K562 (cell line): ENCODE data around the gene ZFAND2B. TPM values are rescaled to one million over a fixed set of nuclear protein-coding genes. Genes with fewer than 3 reads are reported as not detected.

Source experiments
- ATAC-seq: fragments of 200-7000 bp; cut with Tn5 transposase; 3 replicates; pipeline ENCODE4 v1.9.1; 2020; ENCODE audit warnings: moderate library complexity
- BruUV-seq: library from RNA; stranded (reverse); fragments of 400-500 nt; replicated peaks from 2 replicates; lab custom pipeline; 2021; lab: Mats Ljungman, UMichigan
- CTCF ChIA-PET: fragments of 300-600 bp; formaldehyde crosslinking; extraction: SDS; loops from one replicate; lab custom pipeline; 2021; ENCODE audit warnings: low intra/inter-chr PET ratio; lab: Yijun Ruan, JAX
- POLR2A ChIA-PET: fragments of 300-600, 350-650 bp; sonication (Branson Sonifier 250); formaldehyde crosslinking; extraction: SDS; loops from one replicate; lab custom pipeline; 2021; ENCODE audit warnings: antibody characterized with exemption, inconsistent platforms; lab: Yijun Ruan, JAX
- DNase-seq, 4 experiments: peaks; one replicate each; pipeline versions ENCODE4 v3.0.0 to v3.0.0-alpha.2; 2011 to 2018; ENCODE audit warnings: low spot score in 3 of 4, mixed read lengths in 3 of 4; ENCODE audit errors: extremely low read depth in 1 of 4
- FAIRE-seq: peaks from 2 replicates; lab custom pipeline; 2011; peaks lifted over from hg19 to GRCh38; lab: Jason Lieb, UNC
- H2AFZ ChIP-seq: 2 replicates; pipeline ENCODE4 v1.6.0; 2011; ENCODE audit warnings: low read depth, low read length, control low read depth, inconsistent platforms
- H3K27ac ChIP-seq: fragments of 200-600 bp; 3 replicates; pipeline ENCODE4 v1.8.0; 2011; ENCODE audit warnings: low read depth, mild to moderate bottlenecking, control low read depth, inconsistent platforms, low read length, moderate library complexity, mixed read lengths; ENCODE audit errors: extremely low read depth
- H3K27me3 ChIP-seq, 2 experiments: fragments of 300-600 bp in 1 of 2; 2 replicates in 1 of 2; 3 replicates in 1 of 2; pipeline versions ENCODE4 v1.6.0 to v1.8.0; 2011; ENCODE audit warnings: inconsistent platforms in 2 of 2, low read length in 2 of 2, mild to moderate bottlenecking in 1 of 2, mixed read lengths in 1 of 2, moderate library complexity in 1 of 2; ENCODE audit not compliant: control insufficient read depth in 2 of 2, insufficient read depth in 2 of 2
- H3K36me3 ChIP-seq: fragments of 300-600 bp; 3 replicates; pipeline ENCODE4 v1.8.0; 2011; ENCODE audit warnings: mild to moderate bottlenecking, low read length, inconsistent platforms; ENCODE audit not compliant: control insufficient read depth, insufficient read depth
- H3K4me1 ChIP-seq, 2 experiments: fragments of 200-600 bp in 1 of 2; replicated peaks in 1 of 2; 2 replicates in 1 of 2; 3 replicates in 1 of 2; pipeline versions ENCODE4 v1.5.1 to v1.8.0; 2011; ENCODE audit warnings: inconsistent platforms in 2 of 2, low read length in 2 of 2, mild to moderate bottlenecking in 1 of 2, mixed read lengths in 1 of 2, moderate library complexity in 1 of 2; ENCODE audit not compliant: control insufficient read depth in 2 of 2, insufficient read depth in 2 of 2
- H3K4me2 ChIP-seq: 2 replicates; pipeline ENCODE4 v1.6.1; 2011; ENCODE audit warnings: low read length, control low read depth, inconsistent platforms, mixed read lengths; ENCODE audit not compliant: insufficient read depth
- H3K4me3 ChIP-seq: fragments of 200-600 bp; sonication (generic), shearing (Covaris generic); 2 replicates; pipeline ENCODE4 v1.5.1; 2016; ENCODE audit warnings: control low read depth, inconsistent platforms
- H3K79me2 ChIP-seq: fragments of 200-600 bp; 3 replicates; pipeline ENCODE4 v1.8.0; 2011; ENCODE audit warnings: low read length, inconsistent platforms; ENCODE audit not compliant: control insufficient read depth, insufficient read depth
- H3K9ac ChIP-seq, 2 experiments: 2 replicates each; pipeline versions ENCODE4 v1.6.0 to v1.6.1; 2011; ENCODE audit warnings: low read depth in 2 of 2, low read length in 2 of 2, control low read depth in 1 of 2, inconsistent platforms in 1 of 2, mild to moderate bottlenecking in 1 of 2, mixed read lengths in 1 of 2; ENCODE audit not compliant: insufficient read depth in 1 of 2
- H3K9me1 ChIP-seq: one replicate; pipeline ENCODE4 v1.6.0; 2011; ENCODE audit warnings: inconsistent platforms, mild to moderate bottlenecking, low read length, moderate library complexity; ENCODE audit not compliant: control insufficient read depth, insufficient read depth
- H3K9me3 ChIP-seq: replicated peaks from 2 replicates; pipeline ENCODE4 v1.5.1; 2011; ENCODE audit warnings: low read depth, low read length, inconsistent platforms; ENCODE audit not compliant: control insufficient read depth, insufficient read depth
- H4K20me1 ChIP-seq: replicated peaks from 2 replicates; pipeline ENCODE4 v1.6.1; 2011; ENCODE audit warnings: low read length, inconsistent platforms, mixed read lengths; ENCODE audit not compliant: control insufficient read depth, insufficient read depth
- ARID1B ChIP-seq: fragments of 450-650 bp; IDR thresholded peaks from 2 replicates; pipeline ENCODE4 v1.6.1; 2016; ENCODE audit warnings: antibody characterized with exemption, mild to moderate bottlenecking, inconsistent platforms
- ATF3 ChIP-seq, 2 experiments: fragments of 450-650 bp in 1 of 2; sonication (generic) in 1 of 2; formaldehyde crosslinking in 1 of 2; IDR thresholded peaks in 1 of 2; conservative IDR thresholded peaks in 1 of 2; 2 replicates each; pipeline versions ENCODE4 v1.6.1 to v1.8.1; 2016 to 2023; ENCODE audit warnings: mild to moderate bottlenecking in 2 of 2, moderate library complexity in 2 of 2, inconsistent platforms in 1 of 2, missing genetic modification reagents in 1 of 2
- CHAMP1 ChIP-seq: fragments of 450-650 bp; IDR thresholded peaks from 2 replicates; pipeline ENCODE4 v1.6.1; 2016; ENCODE audit warnings: mild to moderate bottlenecking
- HOMEZ ChIP-seq: fragments of 250-450 bp; sonication (Bioruptor Pico); IDR thresholded peaks from 2 replicates; pipeline ENCODE4 v1.4.0; 2020; ENCODE audit warnings: mild to moderate bottlenecking, moderate library complexity
- JUNB ChIP-seq: fragments of 450-650 bp; formaldehyde crosslinking; conservative IDR thresholded peaks from 2 replicates; pipeline ENCODE4 v1.4.0; 2020; ENCODE audit warnings: mild to moderate bottlenecking
- KAT2B ChIP-seq: IDR thresholded peaks from one replicate; pipeline ENCODE4 v1.6.1; 2012; ENCODE audit warnings: low read depth, mild to moderate bottlenecking, control low read depth, inconsistent platforms, low read length, moderate library complexity
- RHOXF2B ChIP-seq: fragments of 250-450 bp; sonication (Bioruptor Pico); conservative IDR thresholded peaks from 2 replicates; pipeline ENCODE4 v1.5.1; 2021
- SAP30 ChIP-seq: fragments of 200-600 bp; sonication (generic); IDR thresholded peaks from 2 replicates; pipeline ENCODE4 v1.6.1; 2012; ENCODE audit warnings: borderline replicate concordance, low read depth, mild to moderate bottlenecking, moderate library complexity, low read length, control low read depth, inconsistent platforms; ENCODE audit not compliant: insufficient read depth, poor library complexity, severe bottlenecking
- TRIM25 ChIP-seq: fragments of 450-650 bp; IDR thresholded peaks from 2 replicates; pipeline ENCODE4 v1.7.0; 2016; ENCODE audit warnings: borderline replicate concordance
- ZFPM2 ChIP-seq: fragments of 250-450 bp; sonication (Bioruptor Pico); IDR thresholded peaks from 2 replicates; pipeline ENCODE4 v1.5.1; 2022; ENCODE audit warnings: mild to moderate bottlenecking
- ZNF217 ChIP-seq: sonication (generic); formaldehyde crosslinking; IDR thresholded peaks from 2 replicates; pipeline ENCODE4 v1.8.0; 2022; ENCODE audit warnings: mild to moderate bottlenecking, missing genetic modification reagents
- ZNF280A ChIP-seq: fragments of 450-650 bp; IDR thresholded peaks from 2 replicates; pipeline ENCODE4 v1.6.1; 2018; ENCODE audit warnings: mild to moderate bottlenecking, low read depth; ENCODE audit not compliant: partially characterized antibody
- ZNF57 ChIP-seq: fragments of 450-650 bp; formaldehyde crosslinking; IDR thresholded peaks from 2 replicates; pipeline ENCODE4 v1.4.0; 2020; ENCODE audit warnings: mild to moderate bottlenecking, moderate library complexity
- WGBS: fragments of 100-300 bp; shearing (Covaris generic); methylation state at CpG from one replicate; pipeline ENCODE4 v1.1.6; 2016; ENCODE audit warnings: low coverage, mixed read lengths; ENCODE audit not compliant: insufficient coverage; ENCODE audit errors: missing lambda C conversion rate; 5-methylcytosine and 5-hydroxymethylcytosine counted together
- in situ Hi-C: fragments of 300-500 bp; cut with MboI; formaldehyde crosslinking; loops from 4 replicates; pipeline ENCODE4 v1.15.0; 2018; ENCODE audit warnings: inconsistent platforms, mixed read lengths
- intact Hi-C: fragments of 100-400 bp; cut with micrococcal nuclease; formaldehyde crosslinking; loops from 2 replicates; pipeline ENCODE4 v1.14.2; 2022
- polyA plus RNA-seq, 8 experiments: library from polyadenylated mRNA; depleted of rRNA in 4 of 8; stranded (reverse) in 5 of 8; unstranded in 3 of 8; fragments of >200 nt; fragmentation: Nextera tagmentation in 2 of 8; fragmentation: Illumina TruSeq in 1 of 8; extraction: Ambion mirVana in 2 of 8; extraction: Trizol in 1 of 8; gene quantifications; 2 replicates each; pipeline versions ENCODE4 v1.2.1 to v1.2.3, GENCODE V29; 2011 to 2014; ENCODE audit warnings: inconsistent platforms in 1 of 8, missing spikeins in 1 of 8
- total RNA-seq, 7 experiments: library from RNA; depleted of rRNA in 6 of 7; stranded (reverse); fragments of >200 nt in 6 of 7; fragmentation: Illumina TruSeq in 2 of 7; extraction: Trizol in 2 of 7; gene quantifications; 2 replicates each; pipeline versions ENCODE4 v1.2.1 to v1.2.3, GENCODE V29; 2011 to 2021; ENCODE audit warnings: low replicate concordance in 1 of 7

Gene ZFAND2B
- total and polyA plus RNA-seq, 9 of the 15 experiments (the other 6 are each of a cell fraction or from before 2014, with no cell fraction given) = 9.9 to 33.3 (median 26.1) TPM

GRCh38 chr2:219243291-219243761, 36.7 kb downstream of the ZFAND2B start:
- intact Hi-C loops = no loop called here
- Histone ChIP-seq H3K36me3 (peaks cover 19% of the 10 kb centered on the region), H3K4me1 (peaks cover 14 to 23% of the 10 kb centered on the region in 2 experiments; a peak in 4 of 5 replicates), H3K9ac (0 out of 4 replicates have a peak overlapping the region, but pooled peaks of 1 of the 2 experiments have one; percentile 14), H3K27ac (no peak overlapping the region), H3K27me3 (no peaks in the 10 kb centered on the region), H4K20me1 (no peaks in the 10 kb centered on the region), H3K9me3 (no peaks in the 10 kb centered on the region), H3K9me1 (no peaks in the 10 kb centered on the region), H2AFZ (no peak overlapping the region), H3K4me3 (no peak overlapping the region), H3K79me2 (peaks cover 17% of the 10 kb centered on the region), H3K4me2 (no peak overlapping the region)
- ChIA-PET POLR2A (no interaction called here), CTCF (no interaction called here)
- no peak for ATAC-seq
- no TSS peak for BruUV-seq
- in situ Hi-C loops = no loop called here
- WGBS = 75% methylated on average over 14 of the region's 28 CpGs
- no peak for FAIRE-seq
- DNase-seq = no peak
- TF ChIP-seq RHOXF2B = no peak
- no peak for TF ChIP-seq ZNF217
- TF ChIP-seq JUNB (CRISPR knock-in tag) = no peak
- TF ChIP-seq ZFPM2 (CRISPR knock-in tag) = no peak
- TF ChIP-seq CHAMP1 = no peak
- TF ChIP-seq HOMEZ (CRISPR knock-in tag) = no peak
- no peak for TF ChIP-seq SAP30
- TF ChIP-seq ATF3 (IDR thresholded peaks at IDR 0.05) = no peak
- no peak for TF ChIP-seq ATF3 (CRISPR knock-in tag; conservative IDR thresholded peaks at IDR 0.05)
- TF ChIP-seq KAT2B = no peak
- TF ChIP-seq ZNF57 (CRISPR knock-in tag) = no peak
- TF ChIP-seq TRIM25 = no peak
- TF ChIP-seq ZNF280A = no peak
- no peak for TF ChIP-seq ARID1B
